ENCODE data around the gene ARFGAP1. TPM values are rescaled to one million over a fixed set of nuclear protein-coding genes. Genes with fewer than 3 reads are reported as not detected.

Gene ARFGAP1
- total RNA-seq, 4 donors from 2014 or later: 31.0 to 55.1 (median 36.9) TPM

GRCh38 chr20:63268671-63269439, 3.8 kb upstream of the ARFGAP1 start:
- H3K4me3 ChIP-seq (ENCODE audit: low read depth, poor library complexity, severe bottlenecking): no peak overlapping the region
- no peak for DNase-seq (ENCODE audit: low spot score in 2 of 2)
- TF ChIP-seq POLR2A (IDR thresholded peaks at IDR 0.05) (no peak), CTCF (IDR thresholded peaks at IDR 0.05) (no peak)
- 21 to 31% methylated on average over 11 to 18 of the region's 18 CpGs for WGBS, 2 donors
- intact Hi-C loops (cut with DNase I; ENCODE audit: low total_unique reads): no loop called here

- WGBS, 2 donors: 91 to 95% methylated on average over 9 of the region's 9 CpGs
- H3K4me3 ChIP-seq (ENCODE audit: low read depth, poor library complexity, severe bottlenecking): no peak overlapping the region
- TF ChIP-seq POLR2A (IDR thresholded peaks at IDR 0.05) (no peak), CTCF (IDR thresholded peaks at IDR 0.05) (no peak)
- intact Hi-C loops (cut with DNase I; ENCODE audit: low total_unique reads): no loop called here
- DNase-seq (ENCODE audit: low spot score in 2 of 2): no peak
Observed at GRCh38 chr20:63269724-63270123, 2.9 kb upstream of the ARFGAP1 start.

- DNase-seq (ENCODE audit: low spot score in 2 of 2): no peak
- intact Hi-C loops (cut with DNase I; ENCODE audit: low total_unique reads): no loop called here
- 86 to 92% methylated on average over 9 of the region's 9 CpGs for WGBS, 2 donors
- TF ChIP-seq POLR2A (IDR thresholded peaks at IDR 0.05) (no peak), CTCF (IDR thresholded peaks at IDR 0.05) (no peak)
- no peak overlapping the region for H3K4me3 ChIP-seq (ENCODE audit: low read depth, poor library complexity, severe bottlenecking)
Observed at GRCh38 chr20:63270606-63271325, 1.8 kb upstream of the ARFGAP1 start.

GRCh38 chr20:63273059-63273579, 506 bp downstream of the ARFGAP1 start:
- DNase-seq (ENCODE audit: low spot score in 2 of 2): no peak
- 0% methylated on average over 14 to 22 of the region's 37 CpGs for WGBS, 2 donors
- peak overlapping the region; percentile 96 for H3K4me3 ChIP-seq (ENCODE audit: low read depth, poor library complexity, severe bottlenecking)
- no peak for TF ChIP-seq CTCF (IDR thresholded peaks at IDR 0.05)
- TF ChIP-seq POLR2A (IDR thresholded peaks at IDR 0.05): no peak
- intact Hi-C loops (cut with DNase I; ENCODE audit: low total_unique reads): no loop called here

- TF ChIP-seq CTCF (IDR thresholded peaks at IDR 0.05): no peak
- TF ChIP-seq POLR2A (IDR thresholded peaks at IDR 0.05): no peak
- no peak for DNase-seq (ENCODE audit: low spot score in 2 of 2)
Observed at GRCh38 chr20:63273635-63274380, 1.2 kb downstream of the ARFGAP1 start.

More at GRCh38 chr20:63273635-63274380, 1.2 kb downstream of the ARFGAP1 start:
- 25 to 28% methylated on average over 20 of the region's 20 CpGs for WGBS, 2 donors
- intact Hi-C loops (cut with DNase I; ENCODE audit: low total_unique reads): no loop called here
- H3K4me3 ChIP-seq (ENCODE audit: low read depth, poor library complexity, severe bottlenecking): no peak overlapping the region

Data from lower leg skin (tissue), 4 donors.